A549 (cell line): Measurements from ENCODE around the gene THYN1.

Experiments
- CTCF ChIP-seq: fragments of >200 bp; sonication (Bioruptor Twin); formaldehyde crosslinking; IDR thresholded peaks from 3 replicates; pipeline ENCODE4 v1.5.1; 2016
- EHMT2 ChIP-seq: fragments of 200-600 bp; sonication (generic); IDR thresholded peaks from 2 replicates; pipeline ENCODE4 v1.6.1; 2016; ENCODE audit warnings: antibody characterized with exemption, low read depth, mild to moderate bottlenecking, moderate library complexity
- MAFK ChIP-seq: fragments of 450-650 bp; IDR thresholded peaks from 2 replicates; pipeline ENCODE4 v1.6.1; 2014; ENCODE audit not compliant: partially characterized antibody
- RAD21 ChIP-seq, 2 experiments: fragments of >200 bp in 1 of 2; sonication (Bioruptor Twin) in 1 of 2; formaldehyde crosslinking in 1 of 2; IDR thresholded peaks in 1 of 2; conservative IDR thresholded peaks in 1 of 2; 2 replicates in 1 of 2; 3 replicates in 1 of 2; pipeline ENCODE4 v1.6.1; 2012 to 2018; ENCODE audit warnings: inconsistent platforms in 1 of 2

- TF ChIP-seq RAD21 (conservative IDR thresholded peaks at IDR 0.05 in 1 of 2, IDR thresholded peaks at IDR 0.05 in 1 of 2) (no peak), EHMT2 (no peak), CTCF (no peak), MAFK (no peak)
Observed at GRCh38 chr11:134287561-134287960, 34.4 kb upstream of the THYN1 start.
